ENCODE data around the gene NOVA2. TPM values are rescaled to one million over a fixed set of nuclear protein-coding genes. Genes with fewer than 3 reads are reported as not detected.

Gene NOVA2
- total RNA-seq, 1 donor from 2014 or later, result under 0.01 TPM

DNA sequence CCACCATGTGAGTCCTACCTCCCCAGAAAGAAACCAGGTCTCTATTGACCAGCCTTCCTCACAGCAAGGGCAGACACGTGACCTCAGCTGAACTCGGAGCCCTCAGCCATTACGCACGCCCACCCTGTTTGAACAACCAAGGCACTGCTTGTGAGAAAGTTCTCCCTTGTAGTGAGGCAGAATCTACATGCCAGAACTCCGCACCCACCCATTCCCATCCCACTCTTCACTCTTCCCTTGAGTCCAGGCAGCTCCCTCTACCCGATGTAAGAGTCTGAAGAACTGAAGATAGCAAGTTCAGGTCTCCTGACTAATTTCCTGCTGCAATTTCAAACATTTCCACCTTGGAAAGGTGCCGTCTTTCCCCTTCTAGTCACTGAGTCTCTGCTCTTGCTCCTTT is 6.4 kb downstream of the NOVA2 start:
- H3K36me3 ChIP-seq (ENCODE audit: control insufficient read depth, insufficient read depth, low read length), result no peaks in the 10 kb centered on the region
- H3K27me3 ChIP-seq (ENCODE audit: control insufficient read depth, insufficient read depth, low read length), result peaks cover 26% of the 10 kb centered on the region
- DNase-seq (ENCODE audit: low read depth), result no peak
- no peak overlapping the region for H3K4me3 ChIP-seq (ENCODE audit: low read depth, low read length)
- TF ChIP-seq CTCF (IDR thresholded peaks at IDR 0.05; ENCODE audit: insufficient read depth, low read length, poor library complexity, severe bottlenecking), result no peak

- Histone ChIP-seq H3K36me3 (ENCODE audit: control insufficient read depth, insufficient read depth, low read length) (no peaks in the 10 kb centered on the region), H3K27me3 (ENCODE audit: control insufficient read depth, insufficient read depth, low read length) (peaks cover 16% of the 10 kb centered on the region), H3K4me3 (ENCODE audit: low read depth, low read length) (no peak overlapping the region)
- DNase-seq (ENCODE audit: low read depth), result no peak
- no peak for TF ChIP-seq CTCF (IDR thresholded peaks at IDR 0.05; ENCODE audit: insufficient read depth, low read length, poor library complexity, severe bottlenecking)
Observed at GRCh38 chr19:45962021-45962420, 11.6 kb downstream of the NOVA2 start.

DNA sequence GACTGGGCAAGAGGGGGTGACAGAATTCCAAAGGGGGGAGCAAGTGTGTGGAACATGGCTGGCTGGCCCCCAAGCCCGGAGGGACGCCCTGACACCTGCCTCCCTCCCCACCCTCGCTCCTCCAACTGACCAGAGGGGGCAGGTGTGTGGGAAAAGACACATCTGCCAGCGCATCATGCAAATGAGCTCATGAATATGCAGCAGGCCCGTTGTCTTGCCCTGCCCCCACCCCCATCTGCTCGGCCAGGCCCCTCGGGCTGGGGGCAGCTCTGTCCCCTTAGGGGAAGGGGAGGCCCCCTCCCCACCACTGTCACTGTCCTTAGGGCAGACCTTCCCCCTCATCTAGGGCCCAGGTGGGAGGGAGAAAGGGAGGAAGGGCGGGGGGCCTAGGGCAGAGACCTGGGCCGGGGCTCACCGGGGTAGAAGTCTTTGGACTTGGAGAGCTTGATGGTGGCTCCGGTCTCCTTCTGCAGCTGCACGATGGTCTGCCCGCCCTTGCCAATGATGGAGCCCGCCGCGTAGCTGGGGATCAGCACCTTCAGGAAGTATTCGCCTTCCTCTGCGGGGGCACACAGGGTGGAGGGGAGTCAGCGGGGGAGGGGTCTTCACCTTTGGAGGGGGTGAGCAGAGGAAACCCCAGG is 12.9 kb downstream of the NOVA2 start:
- no peak for TF ChIP-seq CTCF (IDR thresholded peaks at IDR 0.05; ENCODE audit: insufficient read depth, low read length, poor library complexity, severe bottlenecking)
- Histone ChIP-seq H3K4me3 (ENCODE audit: low read depth, low read length) (no peak overlapping the region), H3K36me3 (ENCODE audit: control insufficient read depth, insufficient read depth, low read length) (no peaks in the 10 kb centered on the region), H3K27me3 (ENCODE audit: control insufficient read depth, insufficient read depth, low read length) (peaks cover 16% of the 10 kb centered on the region)
- no peak for DNase-seq (ENCODE audit: low read depth)

GRCh38 chr19:45959517-45960025 is 14.1 kb downstream of the NOVA2 start:
- Histone ChIP-seq H3K4me3 (ENCODE audit: low read depth, low read length) (no peak overlapping the region), H3K36me3 (ENCODE audit: control insufficient read depth, insufficient read depth, low read length) (no peaks in the 10 kb centered on the region), H3K27me3 (ENCODE audit: control insufficient read depth, insufficient read depth, low read length) (peaks cover 16% of the 10 kb centered on the region)
- no peak for TF ChIP-seq CTCF (IDR thresholded peaks at IDR 0.05; ENCODE audit: insufficient read depth, low read length, poor library complexity, severe bottlenecking)
- no peak for DNase-seq (ENCODE audit: low read depth)

DNA sequence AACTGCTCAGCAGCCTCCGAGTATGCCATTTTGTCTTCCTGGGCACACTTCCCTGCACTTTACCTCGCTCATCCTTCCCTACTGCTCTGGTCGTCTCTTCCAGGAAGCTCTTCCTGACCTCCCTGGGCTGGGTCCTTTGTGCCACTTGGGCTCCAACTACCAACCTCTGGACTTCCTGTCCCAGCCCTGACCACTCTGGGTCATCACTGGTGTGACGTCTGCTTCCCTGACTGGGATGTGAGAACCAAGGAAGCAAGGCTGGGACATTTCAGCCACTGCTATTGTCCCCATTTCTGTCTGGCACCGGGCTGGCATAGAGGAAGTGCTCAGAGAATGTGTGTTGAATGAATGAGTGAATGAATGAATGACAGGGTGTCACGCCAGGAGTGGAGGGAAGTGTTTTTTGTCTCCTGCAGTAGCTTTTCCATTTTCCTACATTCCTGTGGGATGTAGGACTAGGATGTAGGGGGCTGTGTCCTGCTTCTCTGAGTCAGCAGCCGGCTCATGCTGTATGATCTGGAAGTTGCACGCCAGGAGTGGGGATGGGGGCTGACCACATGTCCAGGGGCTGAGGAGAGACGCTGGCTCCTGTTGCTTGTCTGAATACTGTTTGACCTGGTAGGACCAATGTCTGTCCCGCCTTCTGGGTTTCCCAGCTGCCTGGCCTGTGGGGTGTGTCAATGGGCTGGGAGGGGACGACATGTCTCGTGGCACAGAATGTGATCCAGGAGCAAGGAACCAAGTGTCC is 14.7 kb downstream of the NOVA2 start:
- no peak for DNase-seq (ENCODE audit: low read depth)
- Histone ChIP-seq H3K4me3 (ENCODE audit: low read depth, low read length) (no peak overlapping the region), H3K36me3 (ENCODE audit: control insufficient read depth, insufficient read depth, low read length) (no peaks in the 10 kb centered on the region), H3K27me3 (ENCODE audit: control insufficient read depth, insufficient read depth, low read length) (peaks cover 18% of the 10 kb centered on the region)
- no peak for TF ChIP-seq CTCF (IDR thresholded peaks at IDR 0.05; ENCODE audit: insufficient read depth, low read length, poor library complexity, severe bottlenecking)

Measured in kidney epithelial cell (primary cell).